Measurements from ENCODE around the gene C3orf20.

C3orf20 gene

DNA sequence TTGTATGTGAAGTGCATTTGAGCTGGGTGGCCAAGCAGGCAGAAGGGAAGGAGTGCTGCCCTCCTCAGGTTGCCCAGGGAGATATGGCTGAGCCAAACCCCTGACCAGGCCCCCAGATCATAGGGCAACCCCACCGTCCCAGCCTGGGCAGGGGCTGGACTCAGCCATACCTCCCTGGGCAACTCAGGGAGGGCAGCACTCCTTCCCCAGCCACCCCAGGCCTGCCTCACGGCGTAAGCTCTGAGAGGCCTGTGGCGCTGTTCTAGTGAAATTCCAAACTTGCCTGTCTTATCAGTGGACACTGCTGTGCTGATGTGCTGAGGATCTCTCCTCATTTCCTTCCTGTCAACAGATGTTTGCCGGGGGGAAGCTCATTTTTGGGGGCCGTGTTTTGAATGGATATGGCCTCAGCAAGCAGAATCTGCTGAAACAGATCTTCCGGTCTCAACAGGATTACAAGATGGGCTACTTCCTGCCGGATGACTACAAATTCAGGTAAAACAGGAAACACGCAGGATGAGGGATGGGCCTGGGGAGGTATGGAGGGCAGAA lies 86.3 kb downstream of the C3orf20 start:
- Histone ChIP-seq H3K36me3 (ENCODE audit: control insufficient read depth in 4 of 4, insufficient read depth in 4 of 4, low read length in 3 of 4) (no peaks in the 10 kb centered on the region), H3K4me3 (ENCODE audit: control insufficient read depth in 1 of 7, extremely low read depth in 1 of 7, insufficient read depth in 4 of 7, low read depth in 2 of 7, low read length in 6 of 7) (peak overlapping the region in 4 of 7 experiments; percentile 2 to 43 (median 19)), H3K27me3 (replicated peaks in 2 of 5; ENCODE audit: control insufficient read depth in 4 of 5, insufficient read depth in 5 of 5, low read length in 4 of 5) (no peaks in the 10 kb centered on the region), H3K27ac (ENCODE audit: insufficient read depth in 1 of 2, low read depth in 1 of 2, low read length in 2 of 2, poor library complexity in 1 of 2, severe bottlenecking in 2 of 2) (peak overlapping the region; percentile 44 to 82), H3K9me3 (ENCODE audit: control extremely low read depth in 1 of 5, control insufficient read depth in 4 of 5, insufficient read depth in 2 of 5, low read depth in 1 of 5, low read length in 4 of 5) (no peaks in the 10 kb centered on the region), H3K4me1 (ENCODE audit: control extremely low read depth in 1 of 4, control insufficient read depth in 4 of 4, insufficient read depth in 4 of 4, low read length in 3 of 4) (peaks cover 0 to 23% (median 18%) of the 10 kb centered on the region in 4 experiments)
- 2% methylated on average over 9 of the region's 9 CpGs for WGBS (ENCODE audit: insufficient coverage)
- peak; percentile 97 to 100 (median 99) for DNase-seq
- CTCF ChIA-PET = interaction anchor here (0.8 to 2.3 kb wide), 8 partner anchors 11 to 109 kb away, joined by 3 to 13 read pairs (median 5); partner anchors contain the start of genes C3orf20 and CCDC174
- POLR2A ChIA-PET = interaction anchor here (0.7 to 1.2 kb wide), 3 partner anchors 88 to 615 kb away, joined by 3 to 5 read pairs (median 4); partner anchors contain the start of gene CCDC174

- no peaks in the 10 kb centered on the region for H3K36me3 ChIP-seq (ENCODE audit: control insufficient read depth in 4 of 4, insufficient read depth in 4 of 4, low read length in 3 of 4)
These were observed 86.9 kb downstream of the C3orf20 start for GRCh38 chr3:14761866-14762265.

GRCh38 chr3:14762701-14763100 lies 87.8 kb downstream of the C3orf20 start:
- POLR2A ChIA-PET = no interaction called here
- Histone ChIP-seq H3K27ac (ENCODE audit: insufficient read depth in 1 of 2, low read depth in 1 of 2, low read length in 2 of 2, poor library complexity in 1 of 2, severe bottlenecking in 2 of 2) (no peak overlapping the region), H3K4me3 (ENCODE audit: control insufficient read depth in 1 of 7, extremely low read depth in 1 of 7, insufficient read depth in 4 of 7, low read depth in 2 of 7, low read length in 6 of 7) (no peak overlapping the region), H3K27me3 (replicated peaks in 2 of 5; ENCODE audit: control insufficient read depth in 4 of 5, insufficient read depth in 5 of 5, low read length in 4 of 5) (no peaks in the 10 kb centered on the region), H3K36me3 (ENCODE audit: control insufficient read depth in 4 of 4, insufficient read depth in 4 of 4, low read length in 3 of 4) (no peaks in the 10 kb centered on the region), H3K4me1 (ENCODE audit: control extremely low read depth in 1 of 4, control insufficient read depth in 4 of 4, insufficient read depth in 4 of 4, low read length in 3 of 4) (peaks cover 0 to 23% (median 18%) of the 10 kb centered on the region in 4 experiments), H3K9me3 (ENCODE audit: control extremely low read depth in 1 of 5, control insufficient read depth in 4 of 5, insufficient read depth in 2 of 5, low read depth in 1 of 5, low read length in 4 of 5) (no peaks in the 10 kb centered on the region)
- CTCF ChIA-PET = interaction anchor here (1.0 to 2.3 kb wide), 5 partner anchors 12 to 94 kb away, joined by 3 to 8 read pairs (median 6); no protein-coding TSS in a partner anchor
- 100% methylated on average over 3 of the region's 3 CpGs for WGBS (ENCODE audit: insufficient coverage)
- no peak for DNase-seq

More at GRCh38 chr3:14761866-14762265, 86.9 kb downstream of the C3orf20 start:
- peak overlapping the region in 1 of 2 experiments; percentile 8 for H3K27ac ChIP-seq (ENCODE audit: insufficient read depth in 1 of 2, low read depth in 1 of 2, low read length in 2 of 2, poor library complexity in 1 of 2, severe bottlenecking in 2 of 2)
- H3K27me3 ChIP-seq (replicated peaks in 2 of 5; ENCODE audit: control insufficient read depth in 4 of 5, insufficient read depth in 5 of 5, low read length in 4 of 5) = no peaks in the 10 kb centered on the region
- WGBS (ENCODE audit: insufficient coverage) = 93% methylated on average over 2 of the region's 2 CpGs
- ChIA-PET CTCF (interaction anchor here (1.0 to 2.3 kb wide), 8 partner anchors 12 to 110 kb away, joined by 3 to 8 read pairs (median 5); partner anchors contain the start of genes C3orf20 and CCDC174), POLR2A (interaction anchor here (1.1 to 1.2 kb wide), 2 partner anchors 89 to 110 kb away, joined by 4 to 5 read pairs; partner anchors contain the start of gene CCDC174)
- no peaks in the 10 kb centered on the region for H3K9me3 ChIP-seq (ENCODE audit: control extremely low read depth in 1 of 5, control insufficient read depth in 4 of 5, insufficient read depth in 2 of 5, low read depth in 1 of 5, low read length in 4 of 5)
- H3K4me3 ChIP-seq (ENCODE audit: control insufficient read depth in 1 of 7, extremely low read depth in 1 of 7, insufficient read depth in 4 of 7, low read depth in 2 of 7, low read length in 6 of 7) = peak overlapping the region in 1 of 7 experiments; percentile 2
- peak in 2 of 3 donors; percentile 60 to 75 for DNase-seq
- H3K4me1 ChIP-seq (ENCODE audit: control extremely low read depth in 1 of 4, control insufficient read depth in 4 of 4, insufficient read depth in 4 of 4, low read length in 3 of 4) = peaks cover 0 to 23% (median 18%) of the 10 kb centered on the region in 4 experiments

GRCh38 chr3:14764331-14765059 lies 89.6 kb downstream of the C3orf20 start:
- Histone ChIP-seq H3K27ac (ENCODE audit: insufficient read depth in 1 of 2, low read depth in 1 of 2, low read length in 2 of 2, poor library complexity in 1 of 2, severe bottlenecking in 2 of 2) (no peak overlapping the region), H3K4me1 (ENCODE audit: control extremely low read depth in 1 of 4, control insufficient read depth in 4 of 4, insufficient read depth in 4 of 4, low read length in 3 of 4) (peaks cover 0 to 23% (median 18%) of the 10 kb centered on the region in 4 experiments), H3K27me3 (replicated peaks in 2 of 5; ENCODE audit: control insufficient read depth in 4 of 5, insufficient read depth in 5 of 5, low read length in 4 of 5) (no peaks in the 10 kb centered on the region), H3K4me3 (ENCODE audit: control insufficient read depth in 1 of 7, extremely low read depth in 1 of 7, insufficient read depth in 4 of 7, low read depth in 2 of 7, low read length in 6 of 7) (no peak overlapping the region), H3K36me3 (ENCODE audit: control insufficient read depth in 4 of 4, insufficient read depth in 4 of 4, low read length in 3 of 4) (no peaks in the 10 kb centered on the region), H3K9me3 (ENCODE audit: control extremely low read depth in 1 of 5, control insufficient read depth in 4 of 5, insufficient read depth in 2 of 5, low read depth in 1 of 5, low read length in 4 of 5) (no peaks in the 10 kb centered on the region)
- WGBS (ENCODE audit: insufficient coverage) = 96% methylated on average over 5 of the region's 8 CpGs
- DNase-seq = no peak
- ChIA-PET CTCF (interaction anchor here (1.0 to 2.5 kb wide), 6 partner anchors 10 to 90 kb away, joined by 3 to 11 read pairs (median 6); no protein-coding TSS in a partner anchor), POLR2A (no interaction called here)

GRCh38 chr3:14765060-14765400 lies 90.1 kb downstream of the C3orf20 start:
- WGBS (ENCODE audit: insufficient coverage) = 92% methylated on average over 3 of the region's 3 CpGs
- Histone ChIP-seq H3K9me3 (ENCODE audit: control extremely low read depth in 1 of 5, control insufficient read depth in 4 of 5, insufficient read depth in 2 of 5, low read depth in 1 of 5, low read length in 4 of 5) (no peaks in the 10 kb centered on the region), H3K4me1 (ENCODE audit: control extremely low read depth in 1 of 4, control insufficient read depth in 4 of 4, insufficient read depth in 4 of 4, low read length in 3 of 4) (peaks cover 0 to 21% (median 18%) of the 10 kb centered on the region in 4 experiments), H3K27me3 (replicated peaks in 2 of 5; ENCODE audit: control insufficient read depth in 4 of 5, insufficient read depth in 5 of 5, low read length in 4 of 5) (no peaks in the 10 kb centered on the region), H3K4me3 (ENCODE audit: control insufficient read depth in 1 of 7, extremely low read depth in 1 of 7, insufficient read depth in 4 of 7, low read depth in 2 of 7, low read length in 6 of 7) (no peak overlapping the region), H3K36me3 (ENCODE audit: control insufficient read depth in 4 of 4, insufficient read depth in 4 of 4, low read length in 3 of 4) (no peaks in the 10 kb centered on the region), H3K27ac (ENCODE audit: insufficient read depth in 1 of 2, low read depth in 1 of 2, low read length in 2 of 2, poor library complexity in 1 of 2, severe bottlenecking in 2 of 2) (no peak overlapping the region)
- CTCF ChIA-PET = interaction anchor here (1.5 to 2.5 kb wide), 4 partner anchors 10 to 91 kb away, joined by 3 to 11 read pairs (median 6); no protein-coding TSS in a partner anchor
- no peak for DNase-seq
- POLR2A ChIA-PET = no interaction called here

GRCh38 chr3:14765576-14766427 lies 90.9 kb downstream of the C3orf20 start:
- CTCF ChIA-PET = interaction anchor here (1.2 to 2.5 kb wide), 5 partner anchors 9 to 92 kb away, joined by 3 to 11 read pairs (median 5); no protein-coding TSS in a partner anchor
- WGBS (ENCODE audit: insufficient coverage) = 85% methylated on average over 6 of the region's 9 CpGs
- H3K9me3 ChIP-seq (ENCODE audit: control extremely low read depth in 1 of 5, control insufficient read depth in 4 of 5, insufficient read depth in 2 of 5, low read depth in 1 of 5, low read length in 4 of 5) = no peaks in the 10 kb centered on the region

More at GRCh38 chr3:14765576-14766427, 90.9 kb downstream of the C3orf20 start:
- no peak for DNase-seq
- H3K27ac ChIP-seq (ENCODE audit: insufficient read depth in 1 of 2, low read depth in 1 of 2, low read length in 2 of 2, poor library complexity in 1 of 2, severe bottlenecking in 2 of 2) = no peak overlapping the region
- H3K4me1 ChIP-seq (ENCODE audit: control extremely low read depth in 1 of 4, control insufficient read depth in 4 of 4, insufficient read depth in 4 of 4, low read length in 3 of 4) = peaks cover 0 to 16% (median 14%) of the 10 kb centered on the region in 4 experiments
- H3K27me3 ChIP-seq (replicated peaks in 2 of 5; ENCODE audit: control insufficient read depth in 4 of 5, insufficient read depth in 5 of 5, low read length in 4 of 5) = no peaks in the 10 kb centered on the region
- H3K36me3 ChIP-seq (ENCODE audit: control insufficient read depth in 4 of 4, insufficient read depth in 4 of 4, low read length in 3 of 4) = no peaks in the 10 kb centered on the region
- no peak overlapping the region for H3K4me3 ChIP-seq (ENCODE audit: control insufficient read depth in 1 of 7, extremely low read depth in 1 of 7, insufficient read depth in 4 of 7, low read depth in 2 of 7, low read length in 6 of 7)
- POLR2A ChIA-PET = interaction anchor here (0.6 kb wide), 1 partner anchor 25 kb away, joined by 6 read pairs; no protein-coding TSS in a partner anchor

Data from common myeloid progenitor, CD34-positive (primary cell).